Measurements from ENCODE around the gene ARHGAP23. TPM values are rescaled to one million over a fixed set of nuclear protein-coding genes. Genes with fewer than 3 reads are reported as not detected.

The ARHGAP23 gene
- total RNA-seq, 2 donors from 2014 or later: 87.1 to 89.2 TPM

GRCh38 chr17:38560503-38561318 lies 132.4 kb downstream of the ARHGAP23 start:
- TF ChIP-seq CTCF (IDR thresholded peaks at IDR 0.05): no peak
- H3K27ac ChIP-seq: no peak overlapping the region
- no peak for DNase-seq (ENCODE audit: low spot score)
- peaks cover 22% of the 10 kb centered on the region for H3K27me3 ChIP-seq (replicated peaks; ENCODE audit: insufficient read depth)
- no peak overlapping the region for H3K4me3 ChIP-seq
- no peak for ATAC-seq (ENCODE audit: insufficient number of reproducible peaks, low FRiP score, low read depth)
- peaks cover 17 to 36% of the 10 kb centered on the region in 2 donors for H3K4me1 ChIP-seq (ENCODE audit: control insufficient read depth in 1 of 2, low read depth in 2 of 2)
- H3K9me3 ChIP-seq: no peaks in the 10 kb centered on the region
- H3K36me3 ChIP-seq: no peaks in the 10 kb centered on the region

GRCh38 chr17:38561416-38562214 lies 133.4 kb downstream of the ARHGAP23 start:
- H3K27ac ChIP-seq: peak overlapping the region in 1 of 2 donors; percentile 5
- no peak overlapping the region for H3K4me3 ChIP-seq
- H3K36me3 ChIP-seq: no peaks in the 10 kb centered on the region
- TF ChIP-seq CTCF (IDR thresholded peaks at IDR 0.05): no peak
- peaks cover 17 to 36% of the 10 kb centered on the region in 2 donors for H3K4me1 ChIP-seq (ENCODE audit: control insufficient read depth in 1 of 2, low read depth in 2 of 2)
- peaks cover 22% of the 10 kb centered on the region for H3K27me3 ChIP-seq (replicated peaks; ENCODE audit: insufficient read depth)
- DNase-seq (ENCODE audit: low spot score): no peak
- ATAC-seq (ENCODE audit: insufficient number of reproducible peaks, low FRiP score, low read depth): no peak
- no peaks in the 10 kb centered on the region for H3K9me3 ChIP-seq

Other genes with a start within 250 kb of the ARHGAP23 start
- not detected for gene TBC1D3, start 235.9 kb upstream of the ARHGAP23 start, total RNA-seq
- gene MRPL45, start 131.3 kb upstream of the ARHGAP23 start, total RNA-seq: 10 to 100 TPM in 1 of 2 donors, 1 to 10 TPM in 1; 9.0 to 10.7 TPM
- under 1 TPM in 1 of 2 donors, not detected in 1; 0.42 TPM for gene GPR179, start 84.5 kb upstream of the ARHGAP23 start, total RNA-seq
- 10 to 100 TPM; 14.3 to 21.9 TPM for gene SOCS7, start 76.6 kb upstream of the ARHGAP23 start, total RNA-seq
- gene SRCIN1, start 177.5 kb downstream of the ARHGAP23 start, total RNA-seq: not detected
- gene EPOP, start 246.5 kb downstream of the ARHGAP23 start, total RNA-seq: 1 to 10 TPM in 1 of 2 donors, under 1 TPM in 1; 0.54 to 3.3 TPM